ENCODE measurements around the gene ENOX1.

Gene ENOX1

DNA sequence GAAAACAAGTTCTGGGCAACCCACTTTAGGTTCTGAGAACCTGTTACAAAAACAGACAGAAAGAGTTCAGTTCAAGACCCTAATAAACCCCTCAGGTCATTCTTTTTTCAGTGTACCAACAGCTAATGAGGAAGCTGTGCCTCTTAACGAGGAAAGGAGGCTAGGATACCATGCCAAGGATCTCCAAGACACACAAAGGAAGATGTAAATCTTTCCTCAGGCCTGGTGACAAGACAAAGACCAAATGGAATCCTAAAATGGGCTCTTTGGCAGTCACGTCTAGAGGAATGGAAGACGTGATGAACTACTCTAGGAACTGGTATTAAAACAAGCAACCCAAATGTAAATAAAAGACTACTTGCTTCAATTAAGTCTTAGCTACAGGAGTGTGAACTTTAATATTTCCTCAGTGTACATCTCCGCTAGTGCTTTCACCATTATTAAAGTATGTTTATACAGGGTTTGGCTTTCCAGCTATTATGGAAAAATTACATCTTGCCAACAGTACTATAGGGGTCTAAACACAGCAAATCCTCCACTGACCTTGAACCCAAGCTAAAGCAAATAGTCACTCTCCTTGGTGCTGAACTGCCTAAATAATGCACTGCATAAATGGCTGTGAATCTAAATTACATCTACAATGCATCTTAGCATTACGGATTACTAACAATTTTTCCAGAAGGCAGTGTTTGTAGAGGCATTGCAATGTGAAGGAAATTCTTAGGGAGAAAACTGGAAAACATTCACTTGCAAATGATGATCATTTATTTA lies 42.3 kb downstream of the ENOX1 start:
- no peak for DNase-seq (ENCODE audit: low read depth in 2 of 2)

DNA sequence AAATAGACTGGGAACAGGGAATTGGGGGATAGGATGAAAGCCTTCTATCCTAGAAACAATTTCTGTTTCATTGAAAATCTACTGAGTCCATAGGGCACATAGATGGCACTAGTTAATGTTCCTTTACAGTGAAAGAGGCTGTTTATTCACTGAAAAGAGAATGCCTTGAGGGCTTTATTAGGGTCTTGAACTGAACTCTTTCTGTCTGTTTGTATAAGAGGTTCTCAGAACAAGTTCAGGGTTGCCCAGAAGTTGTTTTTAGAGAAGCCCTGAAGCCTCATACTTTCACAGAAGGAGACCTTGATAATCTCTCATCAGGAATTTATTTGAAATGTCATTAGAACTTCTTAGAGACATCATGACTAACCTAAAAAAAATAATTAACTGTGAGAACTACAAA lies 43.9 kb downstream of the ENOX1 start:
- no peak for DNase-seq (ENCODE audit: low read depth in 2 of 2)

DNA sequence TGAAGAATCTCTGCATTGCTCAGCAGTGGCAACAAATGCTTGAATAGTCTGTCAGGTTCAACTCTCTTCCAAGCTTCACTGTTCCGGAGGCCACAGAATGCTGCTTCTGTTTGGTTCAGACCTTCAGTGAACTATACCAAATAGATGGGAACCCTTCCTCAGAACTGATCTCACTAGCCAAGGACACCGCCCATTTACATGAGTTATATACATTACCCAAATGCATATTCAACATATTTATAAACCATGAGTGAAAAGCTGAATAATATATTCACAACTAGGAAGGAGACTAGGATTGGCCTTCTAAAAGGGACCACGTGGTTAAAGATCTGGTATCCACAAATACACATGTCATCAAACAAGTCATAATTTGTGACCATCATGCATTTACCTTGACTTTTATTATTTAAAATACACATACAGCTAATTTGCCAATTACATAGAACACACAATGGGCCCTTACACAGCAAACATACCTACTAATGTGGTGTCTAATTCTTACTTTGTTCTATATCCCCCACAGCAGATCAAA lies 49.3 kb downstream of the ENOX1 start:
- DNase-seq (ENCODE audit: low read depth in 2 of 2) = no peak

DNA sequence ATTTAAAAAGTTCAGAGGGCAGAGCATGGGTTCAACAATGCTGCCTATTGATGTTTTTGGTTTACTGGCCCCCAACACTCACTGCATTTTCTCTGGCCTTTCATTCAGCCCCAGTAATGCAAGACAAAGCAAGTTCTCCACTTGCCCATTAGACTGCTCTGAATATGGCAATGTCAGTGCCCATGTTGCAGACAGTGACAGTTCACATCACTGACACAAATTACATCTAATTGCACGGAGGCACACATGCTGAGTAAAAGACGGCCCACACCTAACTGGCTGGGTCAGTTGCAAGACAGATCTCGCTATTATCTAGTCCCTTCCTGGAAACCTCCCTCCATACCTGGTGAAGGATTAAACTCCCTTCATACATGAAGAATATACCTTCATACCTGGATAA lies 54.0 kb downstream of the ENOX1 start:
- no peak for DNase-seq (ENCODE audit: low read depth in 2 of 2)

GRCh38 chr13:43731296-43731695 lies 55.5 kb downstream of the ENOX1 start:
- no peak for DNase-seq (ENCODE audit: low read depth in 2 of 2)

DNA sequence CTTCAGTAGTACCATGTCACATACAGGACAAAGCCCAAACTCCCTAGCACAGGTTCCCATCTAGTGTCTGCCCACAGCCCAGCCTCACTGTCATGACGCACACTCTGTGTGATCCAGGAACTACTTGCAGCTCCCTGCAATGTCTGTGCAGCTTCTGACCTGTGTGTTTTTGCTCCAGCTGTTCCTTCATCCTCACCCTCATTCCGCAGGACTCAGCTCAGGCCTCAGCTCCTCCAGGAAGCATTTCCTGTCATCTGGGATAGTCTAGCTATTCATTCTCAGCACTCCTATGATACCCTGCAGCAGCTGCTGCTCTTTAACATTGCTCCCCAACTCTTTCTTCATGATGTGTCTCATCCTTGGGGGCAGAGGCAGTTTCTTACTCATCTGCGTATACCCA lies 56.1 kb downstream of the ENOX1 start:
- DNase-seq (ENCODE audit: low read depth in 2 of 2) = no peak

- no peak for DNase-seq (ENCODE audit: low read depth in 2 of 2)
Measured at GRCh38 chr13:43728421-43728820, 58.4 kb downstream of the ENOX1 start.

DNA sequence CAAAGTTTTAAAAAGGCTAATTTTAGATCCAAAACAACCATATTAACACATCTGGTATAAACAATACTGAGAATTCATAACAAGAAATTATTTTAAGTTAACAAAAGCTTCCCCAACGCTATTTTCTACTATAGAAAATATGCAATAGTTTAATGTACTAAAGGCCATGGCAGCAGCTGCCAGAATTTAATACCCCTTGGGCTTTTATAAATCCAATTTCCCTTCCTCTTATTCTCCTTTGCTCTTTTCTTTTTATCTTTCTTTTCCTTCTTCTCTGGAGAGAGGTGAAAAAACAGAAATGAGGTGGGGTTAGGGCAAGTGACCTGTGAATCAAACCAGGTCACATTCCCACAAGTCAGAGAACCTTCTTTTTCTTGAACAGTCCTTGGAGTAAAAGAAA lies 58.9 kb downstream of the ENOX1 start:
- no peak for DNase-seq (ENCODE audit: low read depth in 2 of 2)

DNA sequence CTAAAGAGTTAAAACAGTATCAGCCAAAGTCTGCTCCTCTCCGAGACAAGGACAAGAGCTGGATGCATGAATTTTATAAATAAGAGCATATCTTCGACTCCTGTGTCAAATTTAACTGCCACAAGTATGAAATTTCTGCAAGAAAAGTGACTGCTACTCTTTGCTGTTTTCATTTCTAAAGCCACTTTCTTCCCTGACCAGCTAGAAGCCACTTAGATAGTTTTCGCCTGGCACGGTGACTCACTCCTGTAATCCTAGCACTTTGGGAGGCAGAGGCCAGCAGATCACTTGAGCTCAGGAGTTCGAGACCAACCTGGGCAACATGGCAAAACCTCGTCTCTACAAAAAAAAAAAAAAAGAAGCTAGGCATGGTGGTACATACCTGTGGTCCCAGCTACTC lies 61.3 kb downstream of the ENOX1 start:
- no peak for DNase-seq (ENCODE audit: low read depth in 2 of 2)

- DNase-seq (ENCODE audit: low read depth in 2 of 2) = no peak
Measured at GRCh38 chr13:43720780-43721397, 65.9 kb downstream of the ENOX1 start.

DNA sequence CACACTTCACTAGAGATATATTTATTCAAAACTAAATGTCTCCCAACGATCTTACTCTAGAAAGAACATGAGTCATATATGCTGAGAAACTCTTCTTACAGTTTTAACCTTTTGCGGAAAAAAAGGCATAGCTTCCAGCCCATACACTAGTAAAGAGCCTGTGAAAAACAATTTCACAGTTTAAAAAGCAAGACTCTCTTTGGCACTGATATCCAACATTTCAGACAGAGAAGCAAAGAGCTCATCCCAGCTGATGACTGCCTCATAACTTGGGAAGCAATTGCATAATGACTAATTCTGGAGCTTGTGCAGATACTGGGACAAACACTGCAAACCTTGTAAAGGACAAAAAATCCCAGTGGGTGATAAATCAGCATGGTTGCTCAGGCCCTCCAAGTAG lies 88.0 kb downstream of the ENOX1 start:
- no peak for DNase-seq (ENCODE audit: low read depth in 2 of 2)

GRCh38 chr13:43698009-43698408 lies 88.8 kb downstream of the ENOX1 start:
- DNase-seq (ENCODE audit: low read depth in 2 of 2) = no peak

DNA sequence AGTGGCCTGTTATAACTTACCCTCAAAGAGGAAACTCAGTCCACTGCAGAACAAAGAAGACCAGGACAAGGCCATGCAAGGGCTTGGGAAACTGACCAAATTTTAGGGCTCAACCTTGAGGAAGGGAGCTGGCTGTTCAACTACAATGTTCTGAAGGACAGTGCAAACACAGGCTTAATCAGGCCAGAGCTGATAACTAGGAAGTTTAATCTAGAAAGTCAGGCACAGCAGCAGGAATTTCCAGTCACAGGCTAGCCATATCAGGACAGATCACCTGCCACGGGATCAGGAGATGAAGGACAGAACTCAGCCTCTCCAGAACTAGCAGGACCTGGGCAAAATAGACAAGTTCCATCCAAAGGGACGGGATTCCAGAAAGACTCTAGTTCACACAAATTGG lies 89.4 kb downstream of the ENOX1 start:
- DNase-seq (ENCODE audit: low read depth in 2 of 2) = no peak

- no peak for DNase-seq (ENCODE audit: low read depth in 2 of 2)
Measured at GRCh38 chr13:43694146-43694664, 92.6 kb downstream of the ENOX1 start.

- DNase-seq (ENCODE audit: low read depth in 2 of 2) = no peak
Measured at GRCh38 chr13:43693639-43694038, 93.1 kb downstream of the ENOX1 start.

- no peak for DNase-seq (ENCODE audit: low read depth in 2 of 2)
Measured at GRCh38 chr13:43688227-43688907, 98.4 kb downstream of the ENOX1 start.

GRCh38 chr13:43687038-43687437 lies 99.7 kb downstream of the ENOX1 start:
- no peak for DNase-seq (ENCODE audit: low read depth in 2 of 2)

DNA sequence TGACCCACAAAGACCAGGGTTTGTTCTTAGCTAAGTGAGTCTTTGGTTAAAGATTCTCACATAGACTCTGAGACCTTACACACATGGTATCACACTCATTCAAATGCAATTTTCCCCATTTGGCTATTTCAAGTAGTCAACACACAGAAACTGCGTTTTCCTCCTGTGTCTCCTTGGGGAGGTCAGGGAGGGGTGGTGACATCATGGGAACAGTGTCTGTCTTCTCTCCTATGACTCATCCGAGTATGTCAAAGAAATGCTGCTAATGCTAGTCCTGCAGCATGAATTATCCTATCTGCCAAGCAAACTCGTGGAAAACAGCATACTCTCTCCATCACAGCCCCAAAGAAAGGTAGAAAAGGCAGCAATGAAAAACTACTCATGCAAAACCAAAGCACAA lies 100.2 kb downstream of the ENOX1 start:
- DNase-seq (ENCODE audit: low read depth in 2 of 2) = no peak

DNA sequence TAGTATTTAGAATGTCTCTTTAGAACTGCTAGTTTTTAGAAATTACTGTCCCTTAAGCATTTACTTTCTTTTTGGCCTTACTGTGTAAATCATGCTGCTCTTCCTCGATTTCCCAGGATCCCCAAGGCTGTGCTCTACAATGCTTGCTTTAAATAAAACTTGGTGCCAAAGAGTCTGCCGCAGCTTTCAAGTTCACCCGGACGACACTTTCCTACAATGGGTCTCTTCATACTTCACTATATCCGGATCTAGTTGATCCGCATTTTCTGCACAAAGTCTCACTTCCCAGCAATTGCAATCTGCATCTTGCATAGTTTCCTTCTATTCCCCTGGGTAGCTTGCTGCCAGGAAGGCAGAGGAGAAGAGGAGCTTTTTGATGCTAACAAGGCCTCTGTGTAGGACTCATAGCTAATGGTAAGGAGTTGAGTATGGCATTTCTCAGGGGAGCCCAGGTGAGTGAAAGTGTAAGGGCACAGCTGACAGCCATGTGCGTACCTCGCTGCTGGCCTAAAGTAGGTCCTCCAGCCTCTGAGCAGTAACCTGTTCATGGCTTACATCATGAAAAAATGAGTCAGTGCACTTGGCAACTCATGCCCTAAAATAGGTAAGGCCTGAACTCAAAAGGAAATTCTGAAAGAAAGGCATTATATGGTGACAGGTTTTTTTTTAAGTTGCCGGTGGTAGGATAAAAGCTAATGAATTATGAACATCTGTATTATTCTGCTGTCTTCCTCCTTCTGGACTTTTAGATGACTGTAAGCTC lies 101.6 kb downstream of the ENOX1 start:
- no peak for DNase-seq (ENCODE audit: low read depth in 2 of 2)

GRCh38 chr13:43682701-43683100 lies 104.1 kb downstream of the ENOX1 start:
- no peak for DNase-seq (ENCODE audit: low read depth in 2 of 2)

GRCh38 chr13:43676320-43676719 lies 110.5 kb downstream of the ENOX1 start:
- DNase-seq (ENCODE audit: low read depth in 2 of 2) = no peak

DNA sequence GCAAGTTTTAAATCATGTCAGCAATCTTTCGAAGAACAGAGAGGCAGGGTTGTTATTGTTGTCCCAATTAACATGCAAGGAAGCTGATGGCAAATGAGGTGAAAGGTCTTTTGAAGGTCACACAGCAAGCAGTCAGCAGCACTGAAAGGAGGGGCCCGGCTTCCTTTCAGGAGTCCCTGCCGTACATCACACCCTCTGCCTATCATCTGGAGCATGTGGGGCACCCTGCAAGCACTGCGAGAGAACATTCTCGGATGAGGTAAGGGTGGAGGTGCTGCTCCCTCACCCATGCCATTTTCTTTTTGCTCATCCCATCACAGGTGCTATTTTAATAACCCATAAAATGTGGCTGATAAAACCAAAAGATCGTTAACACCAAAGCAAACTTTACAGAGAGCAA lies 111.2 kb downstream of the ENOX1 start:
- DNase-seq (ENCODE audit: low read depth in 2 of 2) = no peak

Measured in activated CD4-positive, alpha-beta T cell treated with anti-CD3 and anti-CD28 coated beads for 24 hours (primary cell).